Embryonic facial prominence (tissue), 1 donor: ENCODE results near the gene TMEM139.

Source experiments
- DNase-seq: peaks from one replicate; pipeline ENCODE4 v3.0.0-alpha.2; 2016; ENCODE audit errors: extremely low spot score

The TMEM139 gene

GRCh38 chr7:143284591-143285469 lies at the start of gene TMEM139:
Gene TMEM139 (plus strand): TSS chr7:143284958. CDS start chr7:143285958, 1,000 bp downstream.
- no peak for DNase-seq

- no peak for DNase-seq
Measured at GRCh38 chr7:143235561-143235960, 49.2 kb upstream of the TMEM139 start.

GRCh38 chr7:143236408-143236990 lies 48.3 kb upstream of the TMEM139 start:
- DNase-seq = no peak

GRCh38 chr7:143237366-143237765 lies 47.4 kb upstream of the TMEM139 start:
- DNase-seq = no peak

GRCh38 chr7:143238289-143238980 lies 46.3 kb upstream of the TMEM139 start:
- DNase-seq = no peak

GRCh38 chr7:143239813-143240212 lies 44.9 kb upstream of the TMEM139 start:
- no peak for DNase-seq

- peak; percentile 83 for DNase-seq
Measured at GRCh38 chr7:143240291-143241168, 44.2 kb upstream of the TMEM139 start.

- DNase-seq = no peak
Measured at GRCh38 chr7:143242306-143242705, 42.5 kb upstream of the TMEM139 start.

GRCh38 chr7:143243111-143243510 lies 41.6 kb upstream of the TMEM139 start:
- no peak for DNase-seq

- DNase-seq = no peak
Measured at GRCh38 chr7:143243614-143244013, 41.1 kb upstream of the TMEM139 start.

- DNase-seq = no peak
Measured at GRCh38 chr7:143244321-143244720, 40.4 kb upstream of the TMEM139 start.

GRCh38 chr7:143245123-143245522 lies 39.6 kb upstream of the TMEM139 start:
- DNase-seq = no peak

GRCh38 chr7:143247372-143247771 lies 37.4 kb upstream of the TMEM139 start:
- DNase-seq = no peak

- no peak for DNase-seq
Measured at GRCh38 chr7:143248761-143249354, 35.9 kb upstream of the TMEM139 start.

- DNase-seq = no peak
Measured at GRCh38 chr7:143250199-143250598, 34.6 kb upstream of the TMEM139 start.

- no peak for DNase-seq
Measured at GRCh38 chr7:143250822-143251221, 33.9 kb upstream of the TMEM139 start.

- DNase-seq = no peak
Measured at GRCh38 chr7:143252006-143252405, 32.8 kb upstream of the TMEM139 start.

GRCh38 chr7:143255564-143255963 lies 29.2 kb upstream of the TMEM139 start:
- DNase-seq = no peak

- DNase-seq = no peak
Measured at GRCh38 chr7:143256325-143256724, 28.4 kb upstream of the TMEM139 start.

- no peak for DNase-seq
Measured at GRCh38 chr7:143256932-143257331, 27.8 kb upstream of the TMEM139 start.

GRCh38 chr7:143257501-143257900 lies 27.3 kb upstream of the TMEM139 start:
- no peak for DNase-seq
